K562 (cell line): ENCODE results near the gene ZNF318. TPM values are rescaled to one million over a fixed set of nuclear protein-coding genes. Genes with fewer than 3 reads are reported as not detected.
A peak's percentile ranks its signal among the peaks of the same experiment; 100 is the strongest.

Experiments used
- ATAC-seq: fragments of 200-7000 bp; cut with Tn5 transposase; 3 replicates; pipeline ENCODE4 v1.9.1; 2020; ENCODE audit warnings: moderate library complexity
- BruUV-seq: library from RNA; stranded (reverse); fragments of 400-500 nt; replicated peaks from 2 replicates; lab custom pipeline; 2021; lab: Mats Ljungman, UMichigan
- CTCF ChIA-PET: fragments of 300-600 bp; formaldehyde crosslinking; extraction: SDS; loops from one replicate; lab custom pipeline; 2021; ENCODE audit warnings: low intra/inter-chr PET ratio; lab: Yijun Ruan, JAX
- POLR2A ChIA-PET: fragments of 300-600, 350-650 bp; sonication (Branson Sonifier 250); formaldehyde crosslinking; extraction: SDS; loops from one replicate; lab custom pipeline; 2021; ENCODE audit warnings: antibody characterized with exemption, inconsistent platforms; lab: Yijun Ruan, JAX
- DNase-seq, 4 experiments: peaks; one replicate each; pipeline versions ENCODE4 v3.0.0 to v3.0.0-alpha.2; 2011 to 2018; ENCODE audit warnings: low spot score in 3 of 4, mixed read lengths in 3 of 4; ENCODE audit errors: extremely low read depth in 1 of 4
- FAIRE-seq: peaks from 2 replicates; lab custom pipeline; 2011; peaks lifted over from hg19 to GRCh38; lab: Jason Lieb, UNC
- H2AFZ ChIP-seq: 2 replicates; pipeline ENCODE4 v1.6.0; 2011; ENCODE audit warnings: low read depth, low read length, control low read depth, inconsistent platforms
- H3K27ac ChIP-seq: fragments of 200-600 bp; 3 replicates; pipeline ENCODE4 v1.8.0; 2011; ENCODE audit warnings: low read depth, mild to moderate bottlenecking, control low read depth, inconsistent platforms, low read length, moderate library complexity, mixed read lengths; ENCODE audit errors: extremely low read depth
- H3K27me3 ChIP-seq, 2 experiments: fragments of 300-600 bp in 1 of 2; 2 replicates in 1 of 2; 3 replicates in 1 of 2; pipeline versions ENCODE4 v1.6.0 to v1.8.0; 2011; ENCODE audit warnings: inconsistent platforms in 2 of 2, low read length in 2 of 2, mild to moderate bottlenecking in 1 of 2, mixed read lengths in 1 of 2, moderate library complexity in 1 of 2; ENCODE audit not compliant: control insufficient read depth in 2 of 2, insufficient read depth in 2 of 2
- H3K36me3 ChIP-seq: fragments of 300-600 bp; 3 replicates; pipeline ENCODE4 v1.8.0; 2011; ENCODE audit warnings: mild to moderate bottlenecking, low read length, inconsistent platforms; ENCODE audit not compliant: control insufficient read depth, insufficient read depth
- H3K4me1 ChIP-seq, 2 experiments: fragments of 200-600 bp in 1 of 2; replicated peaks in 1 of 2; 2 replicates in 1 of 2; 3 replicates in 1 of 2; pipeline versions ENCODE4 v1.5.1 to v1.8.0; 2011; ENCODE audit warnings: inconsistent platforms in 2 of 2, low read length in 2 of 2, mild to moderate bottlenecking in 1 of 2, mixed read lengths in 1 of 2, moderate library complexity in 1 of 2; ENCODE audit not compliant: control insufficient read depth in 2 of 2, insufficient read depth in 2 of 2
- H3K4me2 ChIP-seq: 2 replicates; pipeline ENCODE4 v1.6.1; 2011; ENCODE audit warnings: low read length, control low read depth, inconsistent platforms, mixed read lengths; ENCODE audit not compliant: insufficient read depth
- H3K4me3 ChIP-seq: fragments of 200-600 bp; sonication (generic), shearing (Covaris generic); 2 replicates; pipeline ENCODE4 v1.5.1; 2016; ENCODE audit warnings: control low read depth, inconsistent platforms
- H3K79me2 ChIP-seq: fragments of 200-600 bp; 3 replicates; pipeline ENCODE4 v1.8.0; 2011; ENCODE audit warnings: low read length, inconsistent platforms; ENCODE audit not compliant: control insufficient read depth, insufficient read depth
- H3K9ac ChIP-seq, 2 experiments: 2 replicates each; pipeline versions ENCODE4 v1.6.0 to v1.6.1; 2011; ENCODE audit warnings: low read depth in 2 of 2, low read length in 2 of 2, control low read depth in 1 of 2, inconsistent platforms in 1 of 2, mild to moderate bottlenecking in 1 of 2, mixed read lengths in 1 of 2; ENCODE audit not compliant: insufficient read depth in 1 of 2
- H3K9me1 ChIP-seq: one replicate; pipeline ENCODE4 v1.6.0; 2011; ENCODE audit warnings: inconsistent platforms, mild to moderate bottlenecking, low read length, moderate library complexity; ENCODE audit not compliant: control insufficient read depth, insufficient read depth
- H3K9me3 ChIP-seq: replicated peaks from 2 replicates; pipeline ENCODE4 v1.5.1; 2011; ENCODE audit warnings: low read depth, low read length, inconsistent platforms; ENCODE audit not compliant: control insufficient read depth, insufficient read depth
- H4K20me1 ChIP-seq: replicated peaks from 2 replicates; pipeline ENCODE4 v1.6.1; 2011; ENCODE audit warnings: low read length, inconsistent platforms, mixed read lengths; ENCODE audit not compliant: control insufficient read depth, insufficient read depth
- ERF ChIP-seq: fragments of 450-650 bp; formaldehyde crosslinking; IDR thresholded peaks from 2 replicates; pipeline ENCODE4 v1.4.0; 2020; ENCODE audit warnings: mild to moderate bottlenecking, mixed read lengths
- HDAC3 ChIP-seq: fragments of 450-650 bp; IDR thresholded peaks from 2 replicates; pipeline ENCODE4 v1.6.1; 2018; ENCODE audit warnings: borderline replicate concordance, mild to moderate bottlenecking, moderate library complexity; ENCODE audit not compliant: partially characterized antibody
- HEY1 ChIP-seq: fragments of 250-450 bp; sonication (Bioruptor Pico); IDR thresholded peaks from 2 replicates; pipeline ENCODE4 v1.5.0; 2020; ENCODE audit warnings: mild to moderate bottlenecking, moderate library complexity, borderline replicate concordance
- KLF13 ChIP-seq: fragments of 450-650 bp; IDR thresholded peaks from 2 replicates; pipeline ENCODE4 v1.6.1; 2016; ENCODE audit warnings: missing genetic modification characterization, low read depth, mild to moderate bottlenecking, missing compliant biosample characterization, moderate library complexity, borderline replicate concordance
- KLF6 ChIP-seq: fragments of 250-450 bp; sonication (Bioruptor Pico); IDR thresholded peaks from 2 replicates; pipeline ENCODE4 v1.4.0; 2020; ENCODE audit warnings: mild to moderate bottlenecking, moderate library complexity, borderline replicate concordance
- NFIX ChIP-seq: fragments of 250-450 bp; sonication (Bioruptor Pico); IDR thresholded peaks from 2 replicates; pipeline ENCODE4 v1.4.0; 2020; ENCODE audit warnings: low read depth, mild to moderate bottlenecking, moderate library complexity
- NRF1 ChIP-seq, 2 experiments: fragments of 450-650 bp; IDR thresholded peaks in 1 of 2; conservative IDR thresholded peaks in 1 of 2; 2 replicates each; pipeline ENCODE4 v1.6.1; 2014; ENCODE audit warnings: mild to moderate bottlenecking in 2 of 2
- RB1 ChIP-seq: fragments of 450-650 bp; IDR thresholded peaks from 2 replicates; pipeline ENCODE4 v1.6.1; 2017; ENCODE audit warnings: low read depth, mild to moderate bottlenecking
- SETDB1 ChIP-seq: IDR thresholded peaks from one replicate; pipeline ENCODE4 v1.6.1; 2012; ENCODE audit warnings: low read length, control low read depth, inconsistent platforms
- SMAD2 ChIP-seq: fragments of 150-350 bp; IDR thresholded peaks from 2 replicates; pipeline ENCODE4 v1.6.1; 2014; ENCODE audit warnings: low read depth, mild to moderate bottlenecking, low read length
- SMARCE1 ChIP-seq: fragments of 450-650 bp; IDR thresholded peaks from 2 replicates; pipeline ENCODE4 v1.7.1; 2016; ENCODE audit warnings: mild to moderate bottlenecking
- TFAM ChIP-seq: fragments of 250-450 bp; sonication (Bioruptor Pico); conservative IDR thresholded peaks from 2 replicates; pipeline ENCODE4 v1.5.0; 2021; ENCODE audit warnings: mild to moderate bottlenecking, moderate library complexity
- USF1 ChIP-seq: sonication (generic); formaldehyde crosslinking; IDR thresholded peaks from 2 replicates; pipeline ENCODE4 v1.9.0; 2022; ENCODE audit warnings: mild to moderate bottlenecking, missing genetic modification reagents
- ZBTB8A ChIP-seq: fragments of 450-650 bp; IDR thresholded peaks from 2 replicates; pipeline ENCODE4 v1.6.1; 2018; ENCODE audit warnings: mild to moderate bottlenecking, moderate library complexity; ENCODE audit not compliant: partially characterized antibody
- ZNF324 ChIP-seq: fragments of 250-450 bp; sonication (Bioruptor Pico); IDR thresholded peaks from 2 replicates; pipeline ENCODE4 v1.4.0; 2020; ENCODE audit warnings: mild to moderate bottlenecking
- ZNF354B ChIP-seq: fragments of 250-450 bp; sonication (Bioruptor Pico); IDR thresholded peaks from 2 replicates; pipeline ENCODE4 v1.4.0; 2020
- ZNF764 ChIP-seq: fragments of 250-450 bp; sonication (Bioruptor Pico); IDR thresholded peaks from 2 replicates; pipeline ENCODE4 v1.4.0; 2020; ENCODE audit warnings: low read depth, mild to moderate bottlenecking, moderate library complexity
- WGBS: fragments of 100-300 bp; shearing (Covaris generic); methylation state at CpG from one replicate; pipeline ENCODE4 v1.1.6; 2016; ENCODE audit warnings: low coverage, mixed read lengths; ENCODE audit not compliant: insufficient coverage; ENCODE audit errors: missing lambda C conversion rate; 5-methylcytosine and 5-hydroxymethylcytosine counted together
- in situ Hi-C: fragments of 300-500 bp; cut with MboI; formaldehyde crosslinking; loops from 4 replicates; pipeline ENCODE4 v1.15.0; 2018; ENCODE audit warnings: inconsistent platforms, mixed read lengths
- intact Hi-C: fragments of 100-400 bp; cut with micrococcal nuclease; formaldehyde crosslinking; loops from 2 replicates; pipeline ENCODE4 v1.14.2; 2022
- polyA plus RNA-seq, 8 experiments: library from polyadenylated mRNA; depleted of rRNA in 4 of 8; stranded (reverse) in 5 of 8; unstranded in 3 of 8; fragments of >200 nt; fragmentation: Nextera tagmentation in 2 of 8; fragmentation: Illumina TruSeq in 1 of 8; extraction: Ambion mirVana in 2 of 8; extraction: Trizol in 1 of 8; gene quantifications; 2 replicates each; pipeline versions ENCODE4 v1.2.1 to v1.2.3, GENCODE V29; 2011 to 2014; ENCODE audit warnings: inconsistent platforms in 1 of 8, missing spikeins in 1 of 8
- total RNA-seq, 7 experiments: library from RNA; depleted of rRNA in 6 of 7; stranded (reverse); fragments of >200 nt in 6 of 7; fragmentation: Illumina TruSeq in 2 of 7; extraction: Trizol in 2 of 7; gene quantifications; 2 replicates each; pipeline versions ENCODE4 v1.2.1 to v1.2.3, GENCODE V29; 2011 to 2021; ENCODE audit warnings: low replicate concordance in 1 of 7
- TF ChIP-seq, protein P1 (sequence below): fragments of 450-650 bp; formaldehyde crosslinking; IDR thresholded peaks from 2 replicates; pipeline ENCODE4 v1.4.0; 2020; ENCODE audit warnings: mild to moderate bottlenecking, mixed read lengths
- TF ChIP-seq, protein P2 (sequence below): sonication (generic); formaldehyde crosslinking; IDR thresholded peaks from 2 replicates; pipeline ENCODE4 v1.8.1; 2023; ENCODE audit warnings: mild to moderate bottlenecking, missing genetic modification reagents

The ZNF318 gene
- total and polyA plus RNA-seq, 9 of the 15 experiments (the other 6 are each of a cell fraction or from before 2014, with no cell fraction given): 3.2 to 19.0 (median 9.2) TPM

DNA sequence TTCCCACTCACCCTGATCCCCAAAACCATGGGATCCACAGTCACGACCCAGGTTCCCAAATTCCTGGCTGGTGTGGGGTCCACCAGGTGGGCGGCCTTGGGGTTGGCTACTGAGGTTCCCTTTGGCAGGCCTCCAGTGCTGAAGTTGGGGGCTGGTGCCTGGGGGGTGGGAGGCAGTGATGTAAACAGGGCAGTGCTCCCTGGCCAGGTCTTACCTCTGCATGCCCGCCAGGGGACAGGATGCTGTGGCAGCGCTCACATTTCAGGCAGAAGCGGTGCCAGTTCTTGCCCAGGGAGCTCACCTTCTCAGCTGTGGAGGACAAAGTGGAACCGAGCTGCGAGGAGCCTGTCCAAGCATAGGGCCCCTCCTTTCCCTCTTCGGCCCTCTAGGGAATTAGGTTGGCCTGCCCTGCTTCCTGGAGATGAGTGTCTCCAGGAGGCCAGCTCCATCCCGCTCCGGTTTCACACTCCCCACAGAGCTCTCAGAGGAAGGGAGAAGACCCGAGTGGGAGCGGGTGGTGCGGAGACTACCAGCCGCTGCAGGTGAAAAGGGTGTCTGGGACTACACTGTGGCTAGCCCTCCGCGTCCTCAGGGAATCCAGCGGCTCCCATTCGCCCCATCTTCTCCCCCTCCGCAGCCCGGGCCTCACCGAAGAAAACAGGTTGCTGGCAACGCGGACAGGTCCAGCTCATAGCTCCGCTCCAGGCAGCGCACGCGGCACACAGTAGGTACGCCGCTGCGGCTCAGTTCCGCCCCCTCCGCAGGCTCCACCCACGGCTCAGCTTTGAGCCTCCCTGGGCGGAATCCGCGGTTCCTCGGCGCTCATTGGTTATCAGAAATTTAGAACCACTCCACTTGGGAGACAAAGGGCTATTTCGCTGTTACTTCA lies 61.1 kb downstream of the ZNF318 start, which contains the start of gene CRIP3:
Gene CRIP3 (minus strand): TSS at position 726 of the 889 bp plus-strand sequence. CDS start 34 bp downstream, at position 692.
- H3K27me3 ChIP-seq: peaks cover 1 to 6% of the 10 kb centered on the region in 2 experiments; a peak in 3 of 5 replicates
- H3K79me2 ChIP-seq: no peaks in the 10 kb centered on the region
- H4K20me1 ChIP-seq: no peaks in the 10 kb centered on the region
- peak within 1 kb of the TSS; percentile 29 for H3K4me3 ChIP-seq
- in situ Hi-C loops: no loop called here
- ATAC-seq (peak; percentile 88), FAIRE-seq (no peak), DNase-seq (peak; percentile 59 to 70 (median 68))
- H3K36me3 ChIP-seq: no peaks in the 10 kb centered on the region
- H2AFZ ChIP-seq: peak within 1 kb of the TSS; percentile 98
- 8% methylated on average over 39 of the region's 39 CpGs for WGBS
- no peaks in the 10 kb centered on the region for H3K9me3 ChIP-seq
- CTCF ChIA-PET: no interaction called here
- no TSS peak for BruUV-seq
- intact Hi-C loops: no loop called here
- no peak within 1 kb of the TSS for H3K27ac ChIP-seq
- H3K4me1 ChIP-seq: peaks cover 14 to 21% of the 10 kb centered on the region in 2 experiments
- POLR2A ChIA-PET: interaction anchor here (0.6 to 1.4 kb wide), 11 partner anchors 9 to 448 kb away, joined by 3 to 6 read pairs (median 4); no protein-coding TSS in a partner anchor
- H3K9ac ChIP-seq: peak within 1 kb of the TSS; percentile 24 to 86; a peak in 3 of 4 replicates
- peak within 1 kb of the TSS; percentile 82 for H3K4me2 ChIP-seq
- peaks cover 2% of the 10 kb centered on the region for H3K9me1 ChIP-seq
- no peak for TF ChIP-seq KLF6
- no peak for TF ChIP-seq ZNF764
- no peak for TF ChIP-seq HDAC3
- peak; percentile 60 to 64 for TF ChIP-seq NRF1 (conservative IDR thresholded peaks at IDR 0.05 in 1 of 2, IDR thresholded peaks at IDR 0.05 in 1 of 2)
- no peak for TF ChIP-seq SETDB1
- no peak for TF ChIP-seq TFAM (CRISPR knock-in tag)
- no peak for TF ChIP-seq HEY1
- TF ChIP-seq ZNF324 (CRISPR knock-in tag): no peak
- TF ChIP-seq RB1: peak; percentile 8; the same call in 1 of the 2 replicates
- no peak for TF ChIP-seq SMARCE1
- no peak for TF ChIP-seq ERF
- no peak for TF ChIP-seq SMAD2
- no peak for TF ChIP-seq USF1 (CRISPR knock-in tag)
- TF ChIP-seq KLF13 (tag): no peak
- TF ChIP-seq, protein P1, sequence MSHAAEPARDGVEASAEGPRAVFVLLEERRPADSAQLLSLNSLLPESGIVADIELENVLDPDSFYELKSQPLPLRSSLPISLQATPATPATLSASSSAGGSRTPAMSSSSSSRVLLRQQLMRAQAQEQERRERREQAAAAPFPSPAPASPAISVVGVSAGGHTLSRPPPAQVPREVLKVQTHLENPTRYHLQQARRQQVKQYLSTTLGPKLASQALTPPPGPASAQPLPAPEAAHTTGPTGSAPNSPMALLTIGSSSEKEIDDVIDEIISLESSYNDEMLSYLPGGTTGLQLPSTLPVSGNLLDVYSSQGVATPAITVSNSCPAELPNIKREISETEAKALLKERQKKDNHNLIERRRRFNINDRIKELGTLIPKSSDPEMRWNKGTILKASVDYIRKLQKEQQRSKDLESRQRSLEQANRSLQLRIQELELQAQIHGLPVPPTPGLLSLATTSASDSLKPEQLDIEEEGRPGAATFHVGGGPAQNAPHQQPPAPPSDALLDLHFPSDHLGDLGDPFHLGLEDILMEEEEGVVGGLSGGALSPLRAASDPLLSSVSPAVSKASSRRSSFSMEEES (CRISPR knock-in tag): no peak
- TF ChIP-seq, protein P2, sequence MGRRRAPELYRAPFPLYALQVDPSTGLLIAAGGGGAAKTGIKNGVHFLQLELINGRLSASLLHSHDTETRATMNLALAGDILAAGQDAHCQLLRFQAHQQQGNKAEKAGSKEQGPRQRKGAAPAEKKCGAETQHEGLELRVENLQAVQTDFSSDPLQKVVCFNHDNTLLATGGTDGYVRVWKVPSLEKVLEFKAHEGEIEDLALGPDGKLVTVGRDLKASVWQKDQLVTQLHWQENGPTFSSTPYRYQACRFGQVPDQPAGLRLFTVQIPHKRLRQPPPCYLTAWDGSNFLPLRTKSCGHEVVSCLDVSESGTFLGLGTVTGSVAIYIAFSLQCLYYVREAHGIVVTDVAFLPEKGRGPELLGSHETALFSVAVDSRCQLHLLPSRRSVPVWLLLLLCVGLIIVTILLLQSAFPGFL: no peak
- no peak for TF ChIP-seq ZBTB8A
- TF ChIP-seq NFIX (CRISPR knock-in tag): no peak
- no peak for TF ChIP-seq ZNF354B (CRISPR knock-in tag)
